HG03196 (cell line): Measurements from ENCODE around the gene GPR89A.
"Not testable (repeated sequence)": the region's sequence is repeated elsewhere in the genome, so short reads cannot be mapped to it uniquely, and the experiment has no call there.

ENCODE experiments used
- ATAC-seq: cut with Tn5 transposase; IDR thresholded peaks from one replicate; pipeline ENCODE4 v1.9.1; 2021; ENCODE audit not compliant: unreplicated experiment

GPR89A gene

GRCh38 chr1:145716641-145717345, 109.0 kb downstream of the GPR89A start:
- ATAC-seq, result no peak

GRCh38 chr1:145717833-145718232, 110.0 kb downstream of the GPR89A start:
- no peak for ATAC-seq

GRCh38 chr1:145718465-145718864, 110.7 kb downstream of the GPR89A start:
- not testable (repeated sequence) for ATAC-seq

- ATAC-seq, result no peak
These were observed 111.7 kb downstream of the GPR89A start, which contains the start of gene CD160 for GRCh38 chr1:145719230-145720079. TSS of gene CD160 (plus strand) at chr1:145719499. CDS start at chr1:145728328, 8,829 bp downstream.
